Muscle of arm (tissue), 14 donors: ENCODE data around the gene SHPK. TPM values are rescaled to one million over a fixed set of nuclear protein-coding genes. Genes with fewer than 3 reads are reported as not detected.

ENCODE experiments used
- DNase-seq: peaks from one replicate; pipeline ENCODE4 v3.0.0-alpha.2; 2013
- long read RNA-seq, 11 donors: transcript quantifications; one replicate each; lab custom pipeline, GENCODE V29; 2026
- polyA plus RNA-seq, 12 donors: library from polyadenylated mRNA; unstranded; fragments of 120-200 nt; gene quantifications; one replicate each; pipeline ENCODE4 v1.2.1, GENCODE V29; 2013; ENCODE audit not compliant: insufficient read length in 12 of 12

SHPK gene
- polyA plus RNA-seq = 10 to 100 TPM in 1 of 12 donors, 1 to 10 TPM in 10, not detected in 1; 5.6 to 12.0 (median 6.7) TPM
- long read RNA-seq, donor 1, partial matches to known transcripts = 0 of 2 reads
- long read RNA-seq, donor 1, other reads (novel, unspliced or antisense) = 0 of 2 reads
- long read RNA-seq, donor 2, partial matches to known transcripts = 0 of 3 reads
- long read RNA-seq, donor 2, other reads (novel, unspliced or antisense) = 0 of 3 reads
- long read RNA-seq, donor 3 = 0 reads
- long read RNA-seq, donor 4 = 0 reads
- long read RNA-seq, donor 5 = 0 reads
- long read RNA-seq, donor 6, partial matches to known transcripts = 0 of 2 reads
- long read RNA-seq, donor 6, other reads (novel, unspliced or antisense) = 0 of 2 reads
- long read RNA-seq, donor 7, partial matches to known transcripts = 0 of 1 reads
- long read RNA-seq, donor 7, other reads (novel, unspliced or antisense) = 0 of 1 reads
- long read RNA-seq, donor 8, partial matches to known transcripts = 0 of 1 reads
- long read RNA-seq, donor 8, other reads (novel, unspliced or antisense) = 0 of 1 reads
- long read RNA-seq, donor 9, partial matches to known transcripts = 0 of 4 reads
- long read RNA-seq, donor 9, other reads (novel, unspliced or antisense) = 0 of 4 reads
- long read RNA-seq, donor 10, partial matches to known transcripts = 0 of 1 reads
- long read RNA-seq, donor 10, other reads (novel, unspliced or antisense) = 0 of 1 reads
- long read RNA-seq, donor 11, partial matches to known transcripts = 0 of 3 reads
- long read RNA-seq, donor 11, other reads (novel, unspliced or antisense) = 0 of 3 reads

DNA sequence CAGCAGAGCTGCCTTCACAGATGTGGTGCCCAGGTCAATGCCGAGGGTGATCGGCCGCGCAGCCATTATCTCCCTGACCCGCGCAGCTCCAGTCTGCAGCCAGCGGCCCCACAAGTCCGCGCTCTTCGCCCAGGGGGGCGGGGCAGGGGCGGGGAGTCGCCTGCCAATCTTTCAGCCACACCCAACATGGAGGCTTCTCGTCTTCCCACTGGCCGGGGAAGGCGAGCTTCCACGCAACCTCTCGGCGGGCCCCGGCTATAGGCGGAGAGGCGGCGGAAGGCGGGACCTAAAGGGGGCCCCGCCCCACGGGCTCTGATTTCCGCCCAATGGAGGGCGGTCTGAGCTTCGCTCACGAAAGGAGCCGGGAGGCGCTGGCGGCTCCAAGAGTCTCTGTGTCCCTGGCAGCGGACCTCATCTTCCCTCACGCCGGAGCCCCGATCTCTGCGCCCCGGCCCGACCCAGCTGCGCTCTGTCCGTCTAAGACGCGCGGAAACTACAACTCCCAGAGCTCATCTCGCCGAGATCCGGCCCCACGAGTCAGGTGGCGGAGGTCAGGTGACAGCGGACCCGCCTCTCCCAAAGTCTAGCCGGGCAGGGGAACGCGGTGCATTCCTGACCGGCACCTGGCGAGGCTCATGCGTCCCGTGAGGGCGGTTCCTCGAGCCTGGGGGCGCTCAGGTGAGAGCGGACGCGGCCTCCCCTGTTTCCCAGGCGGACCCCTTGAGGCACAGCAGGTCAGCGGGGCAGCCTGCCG lies at the start of gene SHPK, which contains the start of gene CTNS:
Gene SHPK, minus strand, starts transcription at position 97 of the 754 bp plus-strand sequence. Its CDS starts 31 bp downstream, at position 66.
Gene CTNS, plus strand, starts transcription at position 607 of the 754 bp plus-strand sequence. CDS start 3,447 bp downstream, outside the sequence.
- DNase-seq = peak; percentile 95

- DNase-seq = no peak
Measured at GRCh38 chr17:3685174-3685573, 49.1 kb upstream of the SHPK start.

GRCh38 chr17:3683054-3683511 lies 47.0 kb upstream of the SHPK start:
- no peak for DNase-seq

DNA sequence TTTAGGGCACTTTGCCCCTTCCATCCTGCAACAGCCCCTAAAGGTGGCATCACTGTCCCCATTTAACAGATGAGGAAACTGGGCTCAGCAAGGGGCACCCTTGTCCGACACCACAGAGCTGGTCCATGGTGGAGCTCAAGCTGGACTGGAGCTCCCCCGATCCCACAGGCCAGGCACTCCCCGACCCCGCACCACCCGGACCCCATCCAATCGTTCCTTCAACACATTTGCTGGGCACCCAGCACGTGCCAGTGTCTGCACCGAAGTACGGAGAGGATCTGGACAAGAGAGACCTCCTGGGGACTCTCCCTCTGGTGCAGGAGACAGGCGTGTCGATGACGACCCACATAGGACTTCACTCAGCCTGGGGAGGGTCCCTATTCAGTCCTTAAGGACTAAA lies 46.0 kb upstream of the SHPK start:
- no peak for DNase-seq

DNA sequence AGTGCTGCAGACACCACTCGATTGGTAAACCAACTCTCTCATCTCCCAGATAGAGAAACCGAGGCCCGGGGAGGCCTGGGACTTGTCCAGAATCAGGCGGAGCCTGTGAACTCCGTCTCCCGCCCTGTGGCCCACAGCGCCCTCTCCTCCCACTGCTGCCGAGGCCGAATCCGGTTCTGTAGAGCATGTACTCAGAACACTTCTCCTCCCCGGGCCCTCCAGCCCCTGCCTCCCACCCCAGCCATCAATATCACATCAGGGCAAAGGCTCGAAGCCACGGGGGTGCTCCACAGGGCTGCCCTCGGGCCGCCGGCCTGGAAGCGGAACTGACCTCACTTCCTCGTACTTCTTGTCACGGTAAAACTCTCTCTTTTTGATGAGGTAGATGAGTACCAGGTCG lies 45.5 kb upstream of the SHPK start:
- no peak for DNase-seq

DNA sequence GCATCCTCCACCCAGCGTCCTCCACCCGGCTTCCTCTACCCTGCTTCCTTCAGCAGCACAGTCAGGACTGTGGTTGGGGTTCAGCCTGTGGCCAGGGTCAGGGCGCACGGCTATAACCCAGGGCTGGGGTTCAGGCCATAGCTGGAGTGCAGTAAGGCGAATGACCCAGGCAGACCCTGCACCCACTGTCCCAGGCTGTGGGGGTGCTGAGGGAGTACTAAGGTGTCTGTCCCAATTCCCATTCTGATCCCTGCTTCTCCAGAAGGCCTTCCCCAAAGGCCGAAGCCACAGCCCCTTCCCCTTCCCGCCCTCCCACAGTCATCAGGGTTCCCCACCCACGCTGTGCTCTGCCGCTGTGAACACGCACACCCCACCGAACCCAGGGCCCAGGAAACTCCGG lies 45.0 kb upstream of the SHPK start:
- DNase-seq = no peak

DNA sequence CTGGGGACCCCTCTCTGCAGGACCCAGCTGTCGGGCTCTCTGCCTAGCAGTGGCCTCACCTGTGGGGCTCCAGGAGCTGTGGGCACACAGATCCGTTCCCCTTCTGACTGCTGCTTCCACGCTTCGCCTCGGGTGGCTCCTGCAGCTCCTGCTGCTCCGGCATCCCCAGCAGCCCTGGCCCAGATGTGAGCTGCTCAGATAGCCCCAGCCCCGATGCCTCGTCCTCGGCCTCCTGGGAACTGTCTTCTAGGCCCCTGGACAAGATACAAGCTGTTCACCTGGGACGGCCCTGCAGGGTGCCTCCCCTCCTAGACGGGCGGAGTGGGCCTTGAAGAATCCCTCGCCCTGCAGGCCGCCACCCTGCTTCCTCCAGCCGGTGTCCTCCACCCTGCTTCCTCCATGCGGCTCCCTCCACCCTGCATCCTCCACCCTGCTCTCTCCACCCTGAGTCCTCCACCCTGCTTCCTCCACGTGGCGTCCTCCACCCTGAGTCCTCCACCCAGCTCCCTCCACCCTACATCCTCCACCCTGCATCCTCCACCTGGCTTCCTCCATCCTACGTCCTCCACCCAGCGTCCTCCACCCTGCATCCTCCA lies 43.6 kb upstream of the SHPK start:
- no peak for DNase-seq

DNA sequence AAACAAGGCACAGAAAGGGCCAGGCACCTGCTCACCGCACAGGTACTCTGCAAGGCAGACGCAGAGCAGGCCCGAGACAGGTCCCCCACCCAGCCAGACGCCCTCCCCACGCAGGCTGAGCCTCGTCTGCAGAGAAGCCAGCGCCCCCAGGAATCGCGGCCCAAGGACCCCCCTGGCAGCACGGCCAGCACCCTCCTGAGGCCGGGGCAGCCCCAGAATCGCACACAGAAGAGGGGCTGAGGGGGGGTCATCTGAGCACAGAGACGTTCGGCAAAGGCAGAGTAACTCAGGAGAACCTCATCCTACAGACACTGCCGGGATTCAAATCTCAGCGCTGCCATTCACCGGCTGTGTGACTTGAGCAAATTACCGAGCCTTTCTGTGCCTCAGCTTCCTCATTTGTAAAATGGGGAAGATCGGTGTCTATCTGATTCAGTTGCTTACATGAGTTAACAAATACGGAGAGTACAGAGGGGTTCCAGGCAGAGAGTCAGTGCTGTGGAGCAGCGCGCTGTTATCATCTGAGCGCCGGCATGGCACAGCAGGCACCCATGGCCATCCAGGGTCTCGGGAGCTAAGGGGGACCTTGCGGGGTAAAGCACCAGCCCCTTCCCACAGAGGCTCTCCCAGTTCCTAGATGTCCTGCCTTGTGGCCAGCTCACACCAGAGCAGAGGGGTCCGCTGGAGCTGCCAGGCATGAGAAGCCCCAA lies 42.9 kb upstream of the SHPK start:
- DNase-seq = no peak

- DNase-seq = no peak
Measured at GRCh38 chr17:3678095-3678820, 42.2 kb upstream of the SHPK start.

DNA sequence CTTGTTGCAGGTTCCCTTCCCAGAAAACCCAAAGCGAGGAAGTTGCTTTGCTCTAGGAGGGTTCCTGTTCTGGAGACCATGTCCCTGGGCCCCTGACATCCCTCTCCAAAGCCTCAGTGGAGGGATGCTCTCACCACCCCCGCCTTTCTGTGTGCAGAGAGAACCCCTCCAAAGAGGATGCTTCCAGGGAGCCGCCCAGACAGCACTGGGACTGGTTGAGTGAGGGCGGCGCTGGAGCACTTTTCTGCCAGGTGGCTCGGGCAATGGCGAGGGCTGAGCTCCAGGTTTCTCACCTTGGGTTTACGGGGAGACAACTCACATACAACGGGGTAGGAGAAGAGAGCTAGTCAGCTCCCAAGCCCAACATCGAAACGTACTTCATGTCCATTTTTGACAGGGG lies 39.8 kb upstream of the SHPK start:
- DNase-seq = no peak

DNA sequence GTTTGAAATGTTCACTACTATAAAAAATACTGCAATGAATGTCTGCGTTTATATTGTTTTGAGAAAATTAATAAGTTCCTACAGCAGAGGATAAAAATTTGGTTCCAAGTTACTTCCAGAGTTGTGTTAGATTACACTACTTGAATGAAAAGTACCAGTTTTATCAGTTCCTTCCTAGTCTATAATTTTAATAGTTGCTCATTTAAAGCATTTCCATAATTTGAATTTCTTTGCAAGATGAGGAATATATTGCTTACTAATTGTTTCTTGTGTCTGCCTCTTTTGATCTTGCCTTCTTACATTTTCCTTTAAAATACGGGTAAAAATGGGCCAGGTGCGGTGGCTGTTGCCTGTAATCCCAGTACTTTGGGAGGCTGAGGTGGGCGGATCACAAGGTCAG lies 36.5 kb upstream of the SHPK start:
- no peak for DNase-seq

DNA sequence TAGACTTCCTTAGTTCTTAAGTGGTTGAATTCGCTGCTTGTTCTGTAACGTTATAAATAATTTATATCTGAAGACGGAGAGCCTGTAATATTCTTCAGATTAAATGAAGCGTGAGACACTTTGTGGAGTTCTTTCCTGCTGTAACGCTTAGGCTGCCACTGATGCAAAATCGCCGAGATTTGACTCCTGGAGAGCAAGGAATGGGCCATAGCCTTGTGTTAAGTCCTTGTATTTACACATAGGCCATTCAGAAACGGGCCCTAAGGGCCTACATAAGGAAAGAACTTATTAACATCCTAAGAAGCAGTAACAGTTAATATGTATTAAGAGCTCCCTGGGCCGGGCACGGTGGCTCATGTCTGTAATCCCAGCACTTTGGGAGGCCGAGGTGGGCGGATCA lies 33.5 kb upstream of the SHPK start:
- no peak for DNase-seq

DNA sequence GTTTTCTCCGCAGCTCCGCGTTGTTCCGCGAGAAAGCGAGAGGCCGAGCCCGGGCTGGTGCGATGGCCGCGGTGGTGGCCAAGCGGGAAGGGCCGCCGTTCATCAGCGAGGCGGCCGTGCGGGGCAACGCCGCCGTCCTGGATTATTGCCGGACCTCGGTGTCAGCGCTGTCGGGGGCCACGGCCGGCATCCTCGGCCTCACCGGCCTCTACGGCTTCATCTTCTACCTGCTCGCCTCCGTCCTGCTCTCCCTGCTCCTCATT lies 33.0 kb upstream of the SHPK start:
- DNase-seq = no peak

DNA sequence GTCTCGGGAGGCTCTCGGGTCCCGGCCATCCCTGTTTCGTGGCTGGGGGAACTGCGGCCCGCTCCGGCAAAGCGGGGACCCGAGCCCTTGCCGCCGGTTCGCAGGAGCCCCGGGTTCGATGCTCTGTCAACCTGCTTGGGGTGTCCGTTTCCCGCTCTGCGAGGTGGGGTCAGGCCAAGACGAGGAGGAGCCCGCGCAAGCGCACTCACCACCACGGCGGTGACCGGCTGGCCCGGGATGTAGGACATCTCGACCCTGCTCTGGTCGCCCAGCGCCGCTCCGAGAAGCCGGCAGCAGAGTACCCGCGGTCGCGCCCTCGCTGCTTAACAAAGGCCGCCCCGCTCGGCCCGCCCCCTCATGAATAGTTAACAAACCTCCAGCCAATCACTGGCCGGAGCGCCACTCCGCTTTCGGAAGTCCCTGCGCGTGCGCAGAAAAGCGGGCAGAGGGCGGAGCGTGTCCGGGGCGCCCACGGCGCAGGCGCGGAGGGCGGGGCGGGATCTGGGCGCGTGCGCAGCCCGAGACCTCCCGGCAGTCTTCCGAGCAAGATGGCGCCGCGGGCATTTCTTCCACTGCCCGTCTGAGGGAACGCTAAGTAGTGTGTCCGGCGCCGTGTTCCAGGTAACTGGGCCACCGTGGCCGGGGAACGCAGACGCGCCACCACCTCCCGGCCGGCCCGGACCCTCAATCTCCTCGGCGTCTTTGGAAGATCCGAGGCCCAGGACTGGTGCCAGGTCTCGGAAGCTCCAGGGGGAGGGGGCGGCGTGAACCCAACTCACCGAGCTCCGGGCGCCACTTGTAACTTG lies 32.4 kb upstream of the SHPK start, which contains the start of the genes EMC6 and TAX1BP3:
Gene EMC6, plus strand, starts transcription at position 534 of the 806 bp plus-strand sequence. CDS start 335 bp downstream, outside the sequence.
Gene TAX1BP3, minus strand, starts transcription at position 300 of the 806 bp plus-strand sequence. Its CDS starts 52 bp downstream, at position 248.
- peak; percentile 98 for DNase-seq

DNA sequence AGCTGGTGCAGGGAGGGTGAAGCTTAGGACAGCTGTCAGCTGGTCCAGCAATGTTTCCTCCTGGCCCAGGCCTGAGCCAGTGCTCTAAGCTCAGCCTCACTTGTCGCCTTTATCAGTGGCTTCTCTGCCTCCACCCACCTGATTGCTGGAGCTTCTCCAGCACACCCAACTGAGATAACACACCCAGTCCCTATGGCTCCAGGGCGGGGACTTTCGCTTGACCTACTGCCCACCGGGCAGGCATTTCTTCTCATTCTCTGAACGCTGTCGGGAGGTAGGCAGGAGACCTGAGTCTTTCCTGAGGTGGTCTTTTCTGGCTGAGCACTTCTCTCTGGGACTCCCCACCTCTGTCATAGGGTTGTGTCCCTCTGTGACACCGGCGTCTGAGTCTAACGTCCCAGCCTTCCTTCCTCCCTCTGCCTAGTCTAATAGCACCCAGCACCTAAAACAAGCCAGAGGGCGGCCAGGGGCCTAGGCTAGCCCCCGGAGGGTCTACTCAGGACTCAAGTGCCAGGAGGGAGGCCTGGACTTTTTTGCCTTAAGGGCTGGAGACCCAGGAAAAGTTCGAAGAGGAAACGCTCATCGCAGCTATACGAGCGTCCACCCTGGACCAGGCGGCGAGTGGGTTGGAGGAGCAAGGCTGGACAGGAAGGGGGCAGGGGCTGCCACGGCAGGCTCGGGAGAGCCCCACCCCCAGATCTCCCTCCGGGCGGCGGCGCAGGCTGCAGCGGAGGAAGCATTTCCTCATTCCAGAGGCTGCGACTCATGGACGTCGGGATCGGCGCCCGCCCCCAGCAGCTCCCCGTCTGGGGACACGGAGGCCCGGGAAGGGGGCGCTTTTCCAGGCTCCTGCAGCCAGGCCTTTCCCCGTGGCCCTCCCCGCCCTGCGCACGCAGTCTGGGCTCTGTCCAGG lies 31.6 kb upstream of the SHPK start:
- DNase-seq = peak; percentile 94

DNA sequence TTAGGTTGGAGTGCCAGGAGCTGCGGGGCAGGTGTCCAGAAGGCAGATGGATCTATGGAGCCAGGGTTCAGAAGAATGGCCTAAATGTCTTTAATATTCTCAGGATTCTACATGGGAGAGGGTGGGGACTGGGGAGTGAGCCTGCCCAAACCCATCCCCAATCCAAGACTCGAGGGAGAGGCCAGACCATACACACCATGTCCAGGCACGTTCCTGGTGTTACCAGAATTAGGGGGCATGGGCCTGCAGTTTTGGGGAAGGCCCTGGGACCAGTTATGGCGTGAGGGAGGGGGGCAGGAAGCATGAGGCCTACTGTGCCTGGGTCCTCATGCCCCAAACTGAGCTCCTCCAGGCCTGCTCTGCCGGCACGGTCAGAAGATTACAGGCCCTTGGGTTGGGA lies 30.5 kb upstream of the SHPK start:
- DNase-seq = no peak

DNA sequence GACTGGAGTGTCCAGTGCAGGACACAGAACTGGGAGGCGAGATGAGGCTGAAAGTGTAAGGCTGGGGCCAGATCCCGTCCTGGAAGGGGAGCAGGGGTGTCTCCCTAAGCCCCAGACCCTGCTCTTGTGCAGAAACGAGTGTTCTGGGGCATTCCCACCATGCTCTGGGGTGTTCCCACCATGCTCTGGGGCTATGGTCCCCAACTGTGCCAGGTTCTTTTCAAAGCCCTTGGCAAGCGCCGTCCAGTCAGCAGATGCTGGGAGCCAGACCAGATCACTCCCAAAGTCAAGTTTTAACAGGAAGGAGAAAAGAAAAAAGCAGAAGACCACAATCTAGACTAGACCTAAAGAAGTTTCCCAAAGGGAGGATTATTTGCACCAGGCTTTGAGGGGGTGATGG lies 29.8 kb upstream of the SHPK start:
- no peak for DNase-seq
